ENCODE measurements around the gene TMEM44. TPM values are rescaled to one million over a fixed set of nuclear protein-coding genes. Genes with fewer than 3 reads are reported as not detected.

Gene TMEM44
- total RNA-seq, 1 donor from 2014 or later = 3.3 TPM

DNA sequence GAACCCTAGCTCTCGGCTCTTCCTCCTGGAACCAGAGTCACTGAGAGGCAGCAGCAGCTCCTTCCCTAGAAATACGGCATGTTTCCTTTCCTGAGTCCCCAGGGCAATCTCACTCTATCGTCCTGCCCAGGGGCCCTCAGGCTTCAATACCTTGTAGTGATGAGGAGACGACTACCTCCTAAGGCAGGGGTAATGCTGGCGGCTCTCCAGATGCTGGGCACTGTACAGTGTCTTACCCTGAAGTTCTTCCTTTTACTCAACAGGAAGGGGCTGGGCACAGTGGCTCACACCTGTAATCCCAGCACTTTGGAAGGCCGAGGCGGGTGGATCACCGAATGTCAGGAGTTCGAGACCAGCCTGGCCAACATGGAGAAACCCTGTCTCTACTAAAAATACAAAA, 13.5 kb downstream of the TMEM44 start:
- CTCF ChIA-PET = no interaction called here
- H3K4me3 Mint-ChIP-seq = no peak overlapping the region
- intact Hi-C loops (cut with micrococcal nuclease) = no loop called here

DNA sequence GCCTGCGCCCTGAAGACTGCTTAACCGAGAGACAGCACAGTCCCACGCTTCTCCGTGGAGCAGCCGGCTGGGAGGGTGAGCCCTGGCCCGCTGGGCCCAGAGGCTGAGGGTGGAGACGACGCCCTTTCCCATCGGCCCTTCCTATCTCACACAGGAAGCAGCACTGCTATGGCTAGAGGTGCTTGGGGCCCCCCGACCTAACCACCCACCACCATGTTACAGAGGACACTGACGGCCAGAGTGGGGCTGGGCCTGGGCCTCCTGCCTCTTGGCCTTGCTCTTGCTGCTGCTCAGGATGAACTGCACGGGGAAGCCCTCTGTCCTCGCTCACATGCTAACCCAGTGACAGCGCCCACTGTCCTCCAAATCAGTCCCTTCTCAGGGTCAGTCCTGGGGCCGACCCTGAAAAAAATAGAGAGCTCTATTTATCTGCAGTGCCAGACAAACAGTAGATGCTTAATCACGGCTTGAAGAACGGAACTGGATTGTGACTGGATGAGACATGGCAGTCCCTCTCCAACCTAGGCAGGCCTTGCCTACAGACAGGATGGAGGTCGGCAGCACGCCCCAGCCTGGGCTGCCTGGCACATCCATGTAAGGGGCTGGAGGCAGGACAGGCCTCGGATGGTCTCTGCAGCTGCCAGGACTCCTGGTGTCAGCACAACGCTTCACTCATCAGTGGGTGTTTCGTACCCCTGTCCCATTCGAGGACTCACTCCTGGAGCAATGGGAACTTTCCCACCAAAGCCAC, 14.2 kb downstream of the TMEM44 start:
- intact Hi-C loops (cut with micrococcal nuclease) = no loop called here
- CTCF ChIA-PET = no interaction called here
- TF ChIP-seq, protein P1, sequence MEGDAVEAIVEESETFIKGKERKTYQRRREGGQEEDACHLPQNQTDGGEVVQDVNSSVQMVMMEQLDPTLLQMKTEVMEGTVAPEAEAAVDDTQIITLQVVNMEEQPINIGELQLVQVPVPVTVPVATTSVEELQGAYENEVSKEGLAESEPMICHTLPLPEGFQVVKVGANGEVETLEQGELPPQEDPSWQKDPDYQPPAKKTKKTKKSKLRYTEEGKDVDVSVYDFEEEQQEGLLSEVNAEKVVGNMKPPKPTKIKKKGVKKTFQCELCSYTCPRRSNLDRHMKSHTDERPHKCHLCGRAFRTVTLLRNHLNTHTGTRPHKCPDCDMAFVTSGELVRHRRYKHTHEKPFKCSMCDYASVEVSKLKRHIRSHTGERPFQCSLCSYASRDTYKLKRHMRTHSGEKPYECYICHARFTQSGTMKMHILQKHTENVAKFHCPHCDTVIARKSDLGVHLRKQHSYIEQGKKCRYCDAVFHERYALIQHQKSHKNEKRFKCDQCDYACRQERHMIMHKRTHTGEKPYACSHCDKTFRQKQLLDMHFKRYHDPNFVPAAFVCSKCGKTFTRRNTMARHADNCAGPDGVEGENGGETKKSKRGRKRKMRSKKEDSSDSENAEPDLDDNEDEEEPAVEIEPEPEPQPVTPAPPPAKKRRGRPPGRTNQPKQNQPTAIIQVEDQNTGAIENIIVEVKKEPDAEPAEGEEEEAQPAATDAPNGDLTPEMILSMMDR (IDR thresholded peaks at IDR 0.05) = no peak
- DNase-seq (no peak), ATAC-seq (ENCODE audit: low read depth) (no peak)
- Mint-ChIP-seq H3K27me3 (no peaks in the 10 kb centered on the region), H3K4me3 (no peak overlapping the region), H3K36me3 (ENCODE audit: low read depth) (no peaks in the 10 kb centered on the region), H3K9me3 (no peaks in the 10 kb centered on the region), H3K4me1 (no peaks in the 10 kb centered on the region), H3K27ac (no peak overlapping the region)
- POLR2A ChIA-PET = no interaction called here

More for the DNA sequence above, 13.5 kb downstream of the TMEM44 start:
- POLR2A ChIA-PET = no interaction called here
- Mint-ChIP-seq H3K36me3 (ENCODE audit: low read depth) (no peaks in the 10 kb centered on the region), H3K27ac (no peak overlapping the region), H3K9me3 (no peaks in the 10 kb centered on the region), H3K4me1 (no peaks in the 10 kb centered on the region), H3K27me3 (no peaks in the 10 kb centered on the region)
- DNase-seq (no peak), ATAC-seq (ENCODE audit: low read depth) (no peak)
- TF ChIP-seq, protein P1 (IDR thresholded peaks at IDR 0.05) = no peak

DNA sequence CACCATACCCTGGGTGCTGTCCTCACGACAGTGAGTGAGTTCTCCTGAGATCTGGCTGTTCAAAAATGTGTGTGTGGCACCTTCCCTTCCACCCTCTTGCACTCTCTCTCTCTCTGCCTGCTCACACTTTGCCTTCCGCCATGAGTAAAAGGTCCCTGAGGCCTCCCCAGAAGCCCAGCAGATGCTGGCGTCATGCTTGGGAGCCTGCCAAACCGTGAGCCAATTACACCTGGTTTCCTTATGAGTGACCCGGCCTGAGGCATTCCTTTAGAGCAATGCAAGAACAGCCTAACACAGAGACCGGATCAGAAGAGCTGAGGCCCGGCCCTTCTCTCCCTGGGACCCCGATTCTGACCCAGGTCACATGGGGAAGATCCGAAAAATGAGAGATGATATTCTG, 15.4 kb downstream of the TMEM44 start:
- H3K4me3 Mint-ChIP-seq = no peak overlapping the region
- DNase-seq = no peak
- CTCF ChIA-PET = no interaction called here
- POLR2A ChIA-PET = no interaction called here
- no peaks in the 10 kb centered on the region for H3K4me1 Mint-ChIP-seq
- intact Hi-C loops (cut with micrococcal nuclease) = no loop called here
- H3K27me3 Mint-ChIP-seq = no peaks in the 10 kb centered on the region
- peak overlapping the region; percentile 12 for H3K27ac Mint-ChIP-seq
- TF ChIP-seq, protein P1 (IDR thresholded peaks at IDR 0.05) = no peak
- H3K36me3 Mint-ChIP-seq (ENCODE audit: low read depth) = no peaks in the 10 kb centered on the region
- H3K9me3 Mint-ChIP-seq = no peaks in the 10 kb centered on the region
- peak; percentile 31 for ATAC-seq (ENCODE audit: low read depth)

DNA sequence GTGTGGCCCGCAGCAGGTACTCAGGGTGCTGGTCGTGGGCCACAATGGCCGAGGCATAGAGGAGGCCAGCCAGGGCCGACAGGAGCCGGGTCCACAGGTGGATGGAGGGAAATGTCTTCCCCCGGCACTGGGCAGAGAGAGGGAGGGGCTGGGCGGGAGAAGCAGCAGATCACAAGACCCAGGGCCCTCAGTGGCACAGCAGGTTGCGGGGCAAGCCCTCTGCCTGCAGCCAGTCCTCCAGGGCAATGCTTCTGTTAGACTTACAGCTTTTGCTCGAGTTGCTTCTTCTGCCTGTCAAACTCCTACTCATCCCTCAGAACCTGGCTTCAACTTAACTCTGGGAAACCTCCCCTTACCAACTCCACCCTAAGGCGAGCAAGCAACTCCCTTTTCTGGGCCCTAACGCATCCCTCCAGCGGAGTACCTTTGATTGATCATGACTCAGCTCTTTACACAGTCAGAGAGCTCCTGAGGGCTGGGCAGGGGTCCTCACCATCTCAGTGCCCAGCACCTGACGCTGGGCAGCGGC, 16.0 kb downstream of the TMEM44 start:
- Mint-ChIP-seq H3K36me3 (ENCODE audit: low read depth) (no peaks in the 10 kb centered on the region), H3K4me1 (no peaks in the 10 kb centered on the region), H3K4me3 (no peak overlapping the region), H3K27ac (no peak overlapping the region), H3K27me3 (no peaks in the 10 kb centered on the region), H3K9me3 (no peaks in the 10 kb centered on the region)
- TF ChIP-seq, protein P1 (IDR thresholded peaks at IDR 0.05) = no peak
- POLR2A ChIA-PET = no interaction called here
- ATAC-seq (ENCODE audit: low read depth) = no peak
- intact Hi-C loops (cut with micrococcal nuclease) = no loop called here
- DNase-seq = no peak
- CTCF ChIA-PET = no interaction called here

DNA sequence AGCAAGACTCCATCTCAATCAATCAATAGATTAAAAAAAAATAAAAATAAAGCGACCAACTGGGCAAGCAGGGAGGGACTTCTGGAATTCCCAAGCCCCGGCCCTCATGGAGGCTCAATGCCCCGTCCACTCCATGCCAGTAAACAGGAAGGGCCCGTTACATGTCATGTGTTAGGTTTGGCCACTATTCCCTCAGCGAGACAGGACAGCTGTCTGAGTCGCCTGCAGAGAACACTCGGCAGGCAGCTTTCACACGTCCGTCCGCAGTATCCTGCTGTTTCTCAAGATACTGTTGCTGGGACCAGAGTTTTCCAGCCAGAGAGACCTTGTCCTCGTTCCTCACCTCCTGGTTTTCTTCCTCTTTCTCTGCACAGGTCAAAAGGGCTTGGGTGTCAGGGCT, 18.0 kb downstream of the TMEM44 start:
- ChIA-PET POLR2A (no interaction called here), CTCF (no interaction called here)
- ATAC-seq (ENCODE audit: low read depth) (no peak), DNase-seq (no peak)
- Mint-ChIP-seq H3K27ac (no peak overlapping the region), H3K4me3 (no peak overlapping the region), H3K4me1 (no peaks in the 10 kb centered on the region), H3K27me3 (no peaks in the 10 kb centered on the region), H3K36me3 (ENCODE audit: low read depth) (no peaks in the 10 kb centered on the region), H3K9me3 (no peaks in the 10 kb centered on the region)
- intact Hi-C loops (cut with micrococcal nuclease) = no loop called here
- TF ChIP-seq, protein P1 (IDR thresholded peaks at IDR 0.05) = no peak
